ENCODE results near the gene UBL4A. TPM values are rescaled to one million over a fixed set of nuclear protein-coding genes. Genes with fewer than 3 reads are reported as not detected.

Gene UBL4A
- total and polyA plus RNA-seq, 8 donors = 8.0 to 50.1 (median 27.3) TPM

GRCh38 chrX:154462396-154462795 is 24.0 kb downstream of the UBL4A start:
- TF ChIP-seq EP300 (IDR thresholded peaks at IDR 0.05) (no peak), POLR2AphosphoS5 (IDR thresholded peaks at IDR 0.05) (no peak), CTCF (IDR thresholded peaks at IDR 0.05) (no peak), POLR2A (IDR thresholded peaks at IDR 0.05) (no peak)
- H3K9me3 ChIP-seq = no peaks in the 10 kb centered on the region
- intact Hi-C loops (cut with DNase I; ENCODE audit: low total_unique reads) = no loop called here
- peaks cover 0 to 70% (median 53%) of the 10 kb centered on the region in 4 donors for H3K36me3 ChIP-seq
- WGBS, 5 donors = 72 to 80% (median 79%) methylated on average over 3 to 8 of the region's 8 CpGs
- H3K27ac ChIP-seq = no peak overlapping the region
- DNase-seq = no peak
- H3K4me1 ChIP-seq = peaks cover 0 to 16% (median 15%) of the 10 kb centered on the region in 4 donors
- no peaks in the 10 kb centered on the region for H3K27me3 ChIP-seq
- no peak overlapping the region for H3K4me3 ChIP-seq

GRCh38 chrX:154460326-154460725 is 26.1 kb downstream of the UBL4A start:
- no peak for TF ChIP-seq EP300 (IDR thresholded peaks at IDR 0.05)
- TF ChIP-seq POLR2A (IDR thresholded peaks at IDR 0.05) = no peak
- no peak for TF ChIP-seq CTCF (IDR thresholded peaks at IDR 0.05)
- no peak for TF ChIP-seq POLR2AphosphoS5 (IDR thresholded peaks at IDR 0.05)
- peaks cover 0 to 16% (median 15%) of the 10 kb centered on the region in 4 donors for H3K4me1 ChIP-seq
- peaks cover 0 to 50% (median 32%) of the 10 kb centered on the region in 4 donors for H3K36me3 ChIP-seq
- WGBS, 5 donors = 84 to 92% (median 88%) methylated on average over 5 to 26 of the region's 26 CpGs
- DNase-seq = peak in 1 of 2 donors; percentile 28
- no peak overlapping the region for H3K4me3 ChIP-seq
- H3K9me3 ChIP-seq = peaks cover 0 to under 1% (median under 1%) of the 10 kb centered on the region in 4 donors
- no peak overlapping the region for H3K27ac ChIP-seq
- H3K27me3 ChIP-seq = no peaks in the 10 kb centered on the region
- intact Hi-C loops (cut with DNase I; ENCODE audit: low total_unique reads) = no loop called here

- peak in 1 of 2 donors; percentile 24 for DNase-seq
- Histone ChIP-seq H3K9me3 (peaks cover 0 to 5% (median 3%) of the 10 kb centered on the region in 4 donors), H3K27ac (peak overlapping the region in 2 of 5 donors; percentile 77 to 79), H3K4me3 (peak overlapping the region in 3 of 4 donors; percentile 57 to 68 (median 64)), H3K27me3 (no peaks in the 10 kb centered on the region), H3K36me3 (peaks cover 0 to 45% (median 27%) of the 10 kb centered on the region in 4 donors), H3K4me1 (peaks cover 0 to 16% (median 15%) of the 10 kb centered on the region in 4 donors)
- TF ChIP-seq POLR2AphosphoS5 (IDR thresholded peaks at IDR 0.05) = no peak
- TF ChIP-seq EP300 (IDR thresholded peaks at IDR 0.05) = no peak
- TF ChIP-seq CTCF (IDR thresholded peaks at IDR 0.05) = no peak
- TF ChIP-seq POLR2A (IDR thresholded peaks at IDR 0.05) = no peak
- intact Hi-C loops (cut with DNase I; ENCODE audit: low total_unique reads) = no loop called here
- 60 to 68% (median 63%) methylated on average over 1 to 14 of the region's 14 CpGs for WGBS, 5 donors
These were observed 26.6 kb downstream of the UBL4A start for GRCh38 chrX:154459832-154460231.

GRCh38 chrX:154458954-154459778 is 27.2 kb downstream of the UBL4A start:
- WGBS, 5 donors = 1 to 49% (median 35%) methylated on average over 8 to 15 of the region's 15 CpGs
- intact Hi-C loops (cut with DNase I; ENCODE audit: low total_unique reads) = no loop called here
- Histone ChIP-seq H3K27me3 (no peaks in the 10 kb centered on the region), H3K4me3 (peak overlapping the region; percentile 57 to 68 (median 64)), H3K27ac (peak overlapping the region in 4 of 5 donors; percentile 42 to 79 (median 74)), H3K9me3 (peaks cover 0 to 7% (median 3%) of the 10 kb centered on the region in 4 donors), H3K36me3 (peaks cover 0 to 38% (median 21%) of the 10 kb centered on the region in 4 donors), H3K4me1 (peaks cover 0 to 16% (median 15%) of the 10 kb centered on the region in 4 donors)
- peak; percentile 42 to 56 for DNase-seq
- TF ChIP-seq POLR2AphosphoS5 (IDR thresholded peaks at IDR 0.05) = no peak
- TF ChIP-seq CTCF (IDR thresholded peaks at IDR 0.05) = no peak
- TF ChIP-seq EP300 (IDR thresholded peaks at IDR 0.05) = no peak
- no peak for TF ChIP-seq POLR2A (IDR thresholded peaks at IDR 0.05)
